Measurements from ENCODE around the gene KAZALD1. TPM values are rescaled to one million over a fixed set of nuclear protein-coding genes. Genes with fewer than 3 reads are reported as not detected.

KAZALD1 gene
- total and polyA plus RNA-seq, 2 donors (not counting 1 experiment from before 2014, with no cell fraction given): 0.34 to 0.37 TPM

DNA sequence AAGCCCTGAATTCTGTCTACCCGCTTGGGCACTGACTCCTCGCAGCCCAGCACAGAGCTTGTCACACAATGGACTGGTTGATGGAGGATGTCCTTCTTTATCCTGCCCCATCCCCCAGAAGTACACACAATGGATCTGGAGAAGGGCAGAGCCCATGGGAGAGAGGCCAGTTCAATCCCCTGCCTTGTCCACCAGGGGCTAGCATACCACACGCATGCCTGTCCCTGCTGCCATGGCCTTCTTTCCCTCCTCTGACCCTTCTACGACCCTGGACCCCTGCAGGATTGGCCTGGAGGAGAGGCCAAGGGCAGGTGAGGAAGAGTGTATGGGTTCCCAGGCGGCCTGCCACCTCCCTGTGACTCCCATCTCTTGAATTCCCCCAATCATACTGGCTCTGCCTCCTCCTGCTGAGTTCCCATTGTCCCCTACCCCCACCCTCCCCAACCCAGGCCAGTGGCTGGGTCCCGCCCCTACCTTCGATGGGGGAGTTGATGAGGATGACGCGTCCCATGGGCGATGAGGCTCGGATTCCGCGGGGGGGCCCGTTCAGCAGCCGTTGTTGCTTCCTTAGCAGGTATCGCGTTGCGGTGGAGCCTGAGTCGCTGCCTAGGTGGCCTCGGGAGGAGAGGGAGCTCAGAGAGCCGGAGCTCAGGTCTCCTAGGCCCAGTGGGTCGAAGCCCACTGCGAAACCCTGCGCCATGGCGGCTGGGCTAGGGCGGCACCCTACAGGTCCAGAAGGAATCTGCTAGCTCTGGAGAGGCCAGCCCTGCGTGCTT is 32.1 kb upstream of the KAZALD1 start:
- Mint-ChIP-seq H3K27me3 (peaks cover 15% of the 10 kb centered on the region), H3K4me3 (peak overlapping the region; percentile 45), H3K27ac (no peak overlapping the region), H3K4me1 (peaks cover 19% of the 10 kb centered on the region), H3K9me3 (ENCODE audit: insufficient read depth) (no peaks in the 10 kb centered on the region)
- Histone ChIP-seq H3K9me3 (ENCODE audit: control extremely low read depth in 1 of 3, control insufficient read depth in 2 of 3, insufficient read depth in 1 of 3, low read length in 2 of 3) (peaks cover 0 to 2% (median 0%) of the 10 kb centered on the region in 3 donors), H3K79me2 (ENCODE audit: control insufficient read depth, insufficient read depth, low read length) (no peaks in the 10 kb centered on the region), H3K27ac (ENCODE audit: low read length in 2 of 2) (no peak overlapping the region), H3K9ac (ENCODE audit: low read length) (no peak overlapping the region), H3K4me3 (ENCODE audit: control extremely low read depth in 1 of 5, extremely low read depth in 1 of 5, insufficient read depth in 1 of 5, low read depth in 2 of 5, low read length in 4 of 5) (no peak overlapping the region), H2AFZ (ENCODE audit: insufficient read depth, low read depth, low read length, poor library complexity, severe bottlenecking) (no peak overlapping the region), H3K27me3 (replicated peaks in 1 of 4; ENCODE audit: control extremely low read depth in 1 of 4, control insufficient read depth in 3 of 4, insufficient read depth in 4 of 4, low read length in 3 of 4) (peaks cover 0 to 29% (median 13%) of the 10 kb centered on the region in 4 experiments), H4K20me1 (ENCODE audit: control insufficient read depth, insufficient read depth, low read length, poor library complexity, severe bottlenecking) (peaks cover 4% of the 10 kb centered on the region), H3K4me1 (ENCODE audit: control insufficient read depth in 2 of 2, insufficient read depth in 2 of 2, low read length in 2 of 2) (peaks cover 14 to 26% of the 10 kb centered on the region in 2 donors), H3K36me3 (replicated peaks in 1 of 2; ENCODE audit: control extremely low read depth in 1 of 2, control insufficient read depth in 1 of 2, extremely low read depth in 1 of 2, insufficient read depth in 2 of 2, low read length in 1 of 2) (no peaks in the 10 kb centered on the region), H3K4me2 (replicated peaks; ENCODE audit: low read depth, low read length, poor library complexity, severe bottlenecking) (peak overlapping the region; percentile 92)
- 73% methylated on average over 21 of the region's 27 CpGs for WGBS (ENCODE audit: insufficient coverage)
- no peak for DNase-seq
- intact Hi-C loops (cut with micrococcal nuclease): loop anchor here (2.0 kb wide), 1 partner anchor 17 kb away; no protein-coding TSS in a partner anchor
- ChIA-PET CTCF (interaction anchor here (0.6 to 6.4 kb wide), 8 partner anchors 12 to 112 kb away, joined by 3 to 72 read pairs (median 6); no protein-coding TSS in a partner anchor), POLR2A (interaction anchor here (0.6 kb wide), 1 partner anchor 995 kb away, joined by 9 read pairs; no protein-coding TSS in a partner anchor)
- TF ChIP-seq, protein P1, sequence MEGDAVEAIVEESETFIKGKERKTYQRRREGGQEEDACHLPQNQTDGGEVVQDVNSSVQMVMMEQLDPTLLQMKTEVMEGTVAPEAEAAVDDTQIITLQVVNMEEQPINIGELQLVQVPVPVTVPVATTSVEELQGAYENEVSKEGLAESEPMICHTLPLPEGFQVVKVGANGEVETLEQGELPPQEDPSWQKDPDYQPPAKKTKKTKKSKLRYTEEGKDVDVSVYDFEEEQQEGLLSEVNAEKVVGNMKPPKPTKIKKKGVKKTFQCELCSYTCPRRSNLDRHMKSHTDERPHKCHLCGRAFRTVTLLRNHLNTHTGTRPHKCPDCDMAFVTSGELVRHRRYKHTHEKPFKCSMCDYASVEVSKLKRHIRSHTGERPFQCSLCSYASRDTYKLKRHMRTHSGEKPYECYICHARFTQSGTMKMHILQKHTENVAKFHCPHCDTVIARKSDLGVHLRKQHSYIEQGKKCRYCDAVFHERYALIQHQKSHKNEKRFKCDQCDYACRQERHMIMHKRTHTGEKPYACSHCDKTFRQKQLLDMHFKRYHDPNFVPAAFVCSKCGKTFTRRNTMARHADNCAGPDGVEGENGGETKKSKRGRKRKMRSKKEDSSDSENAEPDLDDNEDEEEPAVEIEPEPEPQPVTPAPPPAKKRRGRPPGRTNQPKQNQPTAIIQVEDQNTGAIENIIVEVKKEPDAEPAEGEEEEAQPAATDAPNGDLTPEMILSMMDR (IDR thresholded peaks at IDR 0.05): no peak
- no peak for TF ChIP-seq EZH2 (IDR thresholded peaks at IDR 0.05; ENCODE audit: borderline replicate concordance, insufficient read depth, low read depth, low read length, poor library complexity, severe bottlenecking)
- no peak for ATAC-seq (ENCODE audit: low read depth)

Measured in B cell (primary cell).